NCI-H748 (cell line): ENCODE measurements around the gene HES4.
"Not testable (repeated sequence)": the region's sequence is repeated elsewhere in the genome, so short reads cannot be mapped to it uniquely, and the experiment has no call there.

ENCODE experiments used
- DNase-seq: peaks from one replicate; lab custom pipeline; 2025; ENCODE audit not compliant: unreplicated experiment; lab: John Stamatoyannopoulos, UW

The HES4 gene

DNA sequence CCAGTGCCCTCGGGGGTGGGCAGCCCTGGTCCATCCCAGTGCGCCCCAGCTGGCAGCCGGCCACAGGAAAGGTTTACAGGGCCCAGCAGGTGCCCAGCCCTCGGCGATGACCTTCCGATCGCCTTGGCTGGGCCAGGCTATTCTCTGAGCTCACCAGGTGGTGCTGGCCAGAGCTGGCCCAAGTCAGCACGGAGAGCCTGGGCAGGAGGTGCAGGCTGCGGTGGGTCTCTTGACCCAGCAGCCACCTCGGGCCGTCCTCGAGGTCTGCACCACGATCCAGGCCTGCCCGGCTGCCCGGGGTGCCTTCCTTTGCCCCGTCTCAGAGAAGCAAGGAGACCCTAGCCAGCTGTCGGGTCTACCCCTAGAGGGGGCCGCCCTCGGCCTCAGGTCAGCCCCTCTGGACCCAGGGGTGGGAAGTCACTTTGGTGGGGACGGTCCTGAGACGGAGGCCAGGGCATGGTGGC, 18.4 kb downstream of the HES4 start:
- DNase-seq, result no peak

- no peak for DNase-seq
These were observed 19.1 kb downstream of the HES4 start for GRCh38 chr1:980602-981395.

DNA sequence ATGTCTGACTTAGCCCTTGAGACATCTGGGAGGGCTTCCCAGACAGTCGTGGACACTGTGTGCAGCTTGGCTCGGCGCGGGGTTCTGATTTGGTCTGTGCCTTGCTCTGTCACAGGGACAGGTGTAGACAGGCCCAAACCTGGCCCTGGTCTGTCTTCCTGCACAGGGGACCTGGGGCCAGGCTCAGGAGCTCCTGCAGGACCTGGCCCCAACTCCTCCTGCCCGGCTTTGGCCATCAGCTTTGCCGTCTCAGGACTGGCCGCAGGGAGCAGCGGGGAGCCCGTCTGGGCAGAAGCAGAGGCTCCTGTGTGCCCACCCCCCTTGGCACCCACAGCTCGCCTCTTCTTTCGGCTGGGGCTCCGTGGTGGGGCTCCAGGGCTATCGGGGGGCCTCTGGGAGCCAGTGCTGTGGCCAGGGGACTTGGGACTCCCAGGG, 19.7 kb downstream of the HES4 start:
- no peak for DNase-seq

GRCh38 chr1:979744-980072, 20.2 kb downstream of the HES4 start:
- DNase-seq, result peak; percentile 14

- DNase-seq, result no peak
These were observed 20.8 kb downstream of the HES4 start for GRCh38 chr1:978835-979743.

GRCh38 chr1:978069-978834, 21.6 kb downstream of the HES4 start:
- peak; percentile 24 for DNase-seq

GRCh38 chr1:976791-977190, 23.1 kb downstream of the HES4 start:
- DNase-seq, result not testable (repeated sequence)

GRCh38 chr1:975896-976683, 23.8 kb downstream of the HES4 start:
- DNase-seq, result peak; percentile 77

- no peak for DNase-seq
These were observed 24.5 kb downstream of the HES4 start for GRCh38 chr1:975365-975764.

GRCh38 chr1:974687-975328, 25.1 kb downstream of the HES4 start:
- DNase-seq, result no peak

GRCh38 chr1:974293-974640, 25.6 kb downstream of the HES4 start:
- DNase-seq, result no peak

GRCh38 chr1:973459-974292, 26.2 kb downstream of the HES4 start:
- DNase-seq, result no peak

DNA sequence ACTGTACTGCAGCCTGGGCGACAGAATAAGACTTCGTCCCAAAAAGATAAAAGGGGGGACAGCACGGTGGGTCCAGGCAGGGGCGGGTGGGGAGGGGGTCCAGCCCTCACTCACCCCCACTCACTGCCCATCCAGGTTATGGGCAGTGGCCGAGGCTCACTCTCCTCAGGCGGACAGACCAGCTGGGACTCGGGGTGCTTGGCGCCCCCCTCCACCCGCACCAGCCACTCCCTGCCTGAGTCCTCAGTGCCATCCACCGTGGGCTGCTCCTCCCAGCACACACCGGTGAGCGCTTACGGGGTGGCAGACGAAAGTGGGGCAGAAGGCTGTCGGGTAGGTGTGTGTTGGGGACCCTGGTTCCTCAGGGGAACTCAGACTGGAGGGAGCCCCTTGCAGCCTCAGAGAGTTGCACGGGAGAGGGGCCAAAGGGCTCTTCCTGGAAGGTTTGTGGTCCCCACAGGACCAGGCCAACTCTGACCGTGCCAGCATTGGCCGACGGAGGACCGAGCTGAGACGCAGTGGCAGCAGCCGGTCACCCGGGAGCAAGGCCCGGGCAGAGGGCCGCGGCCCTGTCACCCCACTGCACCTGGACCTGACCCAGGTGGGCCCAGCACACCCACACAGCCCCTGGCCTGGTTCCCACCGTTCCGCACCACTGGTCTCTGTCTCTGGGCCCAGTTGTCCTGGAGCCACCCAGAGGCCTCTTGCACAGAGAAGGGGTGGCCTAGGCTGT, 27.0 kb downstream of the HES4 start:
- DNase-seq, result no peak

DNA sequence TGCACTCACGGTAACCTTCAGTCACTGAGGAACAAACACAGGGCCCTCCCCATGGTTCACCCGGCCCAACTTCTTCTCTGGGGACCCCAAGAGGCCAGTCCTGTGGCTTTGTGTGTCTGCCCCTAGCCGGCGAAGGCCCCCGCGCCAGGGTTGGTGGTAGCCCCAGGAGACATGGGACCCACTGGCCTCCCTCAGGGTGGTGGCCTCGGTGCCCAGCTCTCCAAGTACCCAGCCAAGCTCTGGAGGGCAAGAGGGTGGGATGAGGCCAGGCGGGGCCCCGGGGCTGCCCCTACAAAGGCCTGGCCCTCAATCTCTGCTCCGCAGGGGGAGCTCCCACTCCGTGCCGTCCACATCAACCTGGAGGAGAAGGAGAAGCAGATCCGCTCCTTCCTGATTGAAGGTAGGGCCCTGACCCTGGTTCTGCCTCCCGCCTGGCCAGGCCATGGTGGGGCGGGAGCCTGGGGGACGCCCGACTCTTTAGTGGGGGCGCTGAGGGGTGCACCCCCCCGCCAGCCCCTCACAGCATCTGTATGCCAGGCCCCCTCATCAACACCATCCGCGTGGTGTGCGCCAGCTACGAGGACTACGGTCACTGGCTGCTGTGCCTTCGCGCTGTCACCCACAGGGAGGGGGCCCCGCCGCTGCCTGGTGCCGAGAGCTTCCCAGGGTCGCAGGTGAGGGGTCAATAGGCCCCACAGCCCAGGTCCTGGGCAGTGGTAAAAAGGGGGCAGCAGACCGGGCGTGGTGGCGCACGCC, 28.0 kb downstream of the HES4 start:
- no peak for DNase-seq

DNA sequence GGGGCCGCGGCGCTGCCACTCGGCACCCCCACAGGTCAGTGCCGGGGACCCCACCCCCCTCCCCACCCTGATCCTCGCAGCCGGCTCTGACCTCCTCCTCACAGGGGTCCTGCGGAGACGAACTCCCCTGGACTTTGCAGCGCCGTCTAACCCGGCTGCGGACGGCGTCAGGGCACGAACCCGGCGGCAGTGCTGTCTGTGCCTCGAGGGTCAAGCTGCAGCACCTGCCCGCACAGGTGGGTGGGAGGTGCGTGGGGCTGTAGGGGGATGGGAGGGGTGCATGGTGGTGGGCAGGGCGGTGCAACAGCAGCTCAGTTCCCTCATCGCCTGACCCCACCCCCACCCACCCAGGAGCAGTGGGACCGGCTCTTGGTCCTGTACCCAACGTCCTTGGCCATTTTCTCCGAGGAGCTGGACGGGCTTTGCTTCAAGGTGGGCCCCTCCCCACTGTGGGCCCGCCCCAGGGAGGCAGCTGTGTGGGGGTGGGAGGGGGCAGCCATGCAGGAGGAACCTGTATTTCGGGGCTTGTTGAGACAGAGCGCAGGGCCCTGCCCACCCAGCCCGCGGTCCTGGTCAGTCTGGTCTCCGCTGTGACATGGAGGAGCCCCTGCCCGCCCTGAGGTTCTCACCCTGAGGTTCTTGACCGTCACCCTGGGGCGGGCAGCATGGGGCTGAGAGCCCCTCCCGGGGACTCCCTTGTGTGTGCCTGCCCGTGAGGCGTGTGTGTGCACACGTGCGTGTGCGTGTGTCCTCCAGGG, 28.7 kb downstream of the HES4 start:
- DNase-seq, result no peak

- DNase-seq, result peak; percentile 28
These were observed 29.5 kb downstream of the HES4 start for GRCh38 chr1:970242-970972.
